ENCODE measurements around the gene ZCCHC7. TPM values are rescaled to one million over a fixed set of nuclear protein-coding genes. Genes with fewer than 3 reads are reported as not detected.

The ZCCHC7 gene
- total RNA-seq, 1 donor: 32.6 TPM

DNA sequence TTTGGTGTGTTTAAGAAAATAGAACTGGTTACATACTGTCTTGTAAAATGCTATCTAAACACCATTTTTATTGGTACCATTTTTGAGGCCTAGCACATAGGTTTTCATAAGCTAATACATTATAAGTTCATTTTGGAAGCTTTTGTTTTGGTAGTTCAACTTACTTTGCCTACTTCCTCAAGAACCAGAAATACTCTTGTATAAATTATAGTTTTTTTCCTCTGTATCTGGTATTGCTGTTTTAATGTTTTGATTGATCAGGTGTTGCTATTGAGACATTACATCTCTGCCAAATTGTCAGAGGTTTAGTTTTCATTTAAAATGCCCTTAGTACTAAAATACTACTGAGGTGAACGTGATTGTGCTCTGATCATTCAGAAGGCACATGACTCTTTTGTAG lies 211.5 kb downstream of the ZCCHC7 start:
- no peaks in the 10 kb centered on the region for H4K20me1 ChIP-seq (ENCODE audit: insufficient read depth, low read length)
- no peaks in the 10 kb centered on the region for H3K9me3 ChIP-seq (ENCODE audit: low read depth, low read length)
- H3K79me2 ChIP-seq (ENCODE audit: insufficient read depth, low read length): no peaks in the 10 kb centered on the region
- H2AFZ ChIP-seq (ENCODE audit: low read length): no peak overlapping the region
- H3K27me3 ChIP-seq (ENCODE audit: insufficient read depth, low read length): no peaks in the 10 kb centered on the region
- no peak overlapping the region for H3K27ac ChIP-seq (ENCODE audit: low read depth, low read length)
- no peak overlapping the region for H3K4me3 ChIP-seq (ENCODE audit: insufficient read depth, low read length)
- no peak for TF ChIP-seq CTCF (IDR thresholded peaks at IDR 0.05; ENCODE audit: extremely low read depth, low read depth, low read length)
- no peaks in the 10 kb centered on the region for H3K36me3 ChIP-seq (ENCODE audit: insufficient read depth, low read length)
- no peak for DNase-seq (ENCODE audit: insufficient read length, low spot score, missing footprints)
- H3K4me1 ChIP-seq (ENCODE audit: insufficient read depth, low read length): no peaks in the 10 kb centered on the region
- H3K4me2 ChIP-seq (ENCODE audit: insufficient read depth, low read length): no peak overlapping the region

GRCh38 chr9:37332578-37332977 lies 212.2 kb downstream of the ZCCHC7 start:
- H3K27ac ChIP-seq (ENCODE audit: low read depth, low read length): no peak overlapping the region
- no peaks in the 10 kb centered on the region for H4K20me1 ChIP-seq (ENCODE audit: insufficient read depth, low read length)
- no peak overlapping the region for H2AFZ ChIP-seq (ENCODE audit: low read length)
- H3K4me1 ChIP-seq (ENCODE audit: insufficient read depth, low read length): no peaks in the 10 kb centered on the region
- H3K4me3 ChIP-seq (ENCODE audit: insufficient read depth, low read length): no peak overlapping the region
- H3K27me3 ChIP-seq (ENCODE audit: insufficient read depth, low read length): no peaks in the 10 kb centered on the region
- DNase-seq (ENCODE audit: insufficient read length, low spot score, missing footprints): no peak
- no peak for TF ChIP-seq CTCF (IDR thresholded peaks at IDR 0.05; ENCODE audit: extremely low read depth, low read depth, low read length)
- H3K79me2 ChIP-seq (ENCODE audit: insufficient read depth, low read length): no peaks in the 10 kb centered on the region
- H3K4me2 ChIP-seq (ENCODE audit: insufficient read depth, low read length): no peak overlapping the region
- H3K36me3 ChIP-seq (ENCODE audit: insufficient read depth, low read length): no peaks in the 10 kb centered on the region
- no peaks in the 10 kb centered on the region for H3K9me3 ChIP-seq (ENCODE audit: low read depth, low read length)

DNA sequence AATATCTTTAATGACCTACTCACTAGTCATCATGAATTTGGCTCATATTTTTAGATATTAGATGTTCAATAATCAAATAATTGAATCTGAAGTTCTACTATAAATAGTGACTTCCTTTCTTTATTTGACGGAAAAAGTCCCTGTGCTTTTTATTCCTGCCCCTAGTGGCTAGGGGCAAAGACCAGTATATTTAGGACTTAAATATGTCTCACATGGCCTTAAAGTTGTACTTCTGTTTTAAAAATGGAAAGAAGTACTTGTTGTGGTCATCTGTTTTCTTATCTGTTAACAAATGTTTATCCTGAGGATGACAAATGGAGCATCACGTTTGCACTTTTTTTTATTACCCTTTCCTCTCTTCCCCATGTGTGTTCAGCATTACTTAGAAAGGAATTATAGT lies 212.9 kb downstream of the ZCCHC7 start:
- no peak for DNase-seq (ENCODE audit: insufficient read length, low spot score, missing footprints)
- H3K4me3 ChIP-seq (ENCODE audit: insufficient read depth, low read length): no peak overlapping the region
- no peaks in the 10 kb centered on the region for H3K9me3 ChIP-seq (ENCODE audit: low read depth, low read length)
- no peak overlapping the region for H3K4me2 ChIP-seq (ENCODE audit: insufficient read depth, low read length)
- no peaks in the 10 kb centered on the region for H3K27me3 ChIP-seq (ENCODE audit: insufficient read depth, low read length)
- no peak overlapping the region for H2AFZ ChIP-seq (ENCODE audit: low read length)
- H3K4me1 ChIP-seq (ENCODE audit: insufficient read depth, low read length): no peaks in the 10 kb centered on the region
- no peak overlapping the region for H3K27ac ChIP-seq (ENCODE audit: low read depth, low read length)
- peak; percentile 19 for TF ChIP-seq CTCF (IDR thresholded peaks at IDR 0.05; ENCODE audit: extremely low read depth, low read depth, low read length)
- no peaks in the 10 kb centered on the region for H4K20me1 ChIP-seq (ENCODE audit: insufficient read depth, low read length)
- H3K79me2 ChIP-seq (ENCODE audit: insufficient read depth, low read length): no peaks in the 10 kb centered on the region
- no peaks in the 10 kb centered on the region for H3K36me3 ChIP-seq (ENCODE audit: insufficient read depth, low read length)

- no peak for DNase-seq (ENCODE audit: insufficient read length, low spot score, missing footprints)
- no peaks in the 10 kb centered on the region for H3K79me2 ChIP-seq (ENCODE audit: insufficient read depth, low read length)
- no peaks in the 10 kb centered on the region for H4K20me1 ChIP-seq (ENCODE audit: insufficient read depth, low read length)
- no peak overlapping the region for H2AFZ ChIP-seq (ENCODE audit: low read length)
- TF ChIP-seq CTCF (IDR thresholded peaks at IDR 0.05; ENCODE audit: extremely low read depth, low read depth, low read length): no peak
- H3K27me3 ChIP-seq (ENCODE audit: insufficient read depth, low read length): no peaks in the 10 kb centered on the region
- no peak overlapping the region for H3K4me3 ChIP-seq (ENCODE audit: insufficient read depth, low read length)
- H3K9me3 ChIP-seq (ENCODE audit: low read depth, low read length): no peaks in the 10 kb centered on the region
- H3K4me1 ChIP-seq (ENCODE audit: insufficient read depth, low read length): no peaks in the 10 kb centered on the region
- no peak overlapping the region for H3K4me2 ChIP-seq (ENCODE audit: insufficient read depth, low read length)
- H3K27ac ChIP-seq (ENCODE audit: low read depth, low read length): no peak overlapping the region
- H3K36me3 ChIP-seq (ENCODE audit: insufficient read depth, low read length): no peaks in the 10 kb centered on the region
These were observed 214.9 kb downstream of the ZCCHC7 start for GRCh38 chr9:37335238-37335637.
